ENCODE results near the gene CHD3. TPM values are rescaled to one million over a fixed set of nuclear protein-coding genes. Genes with fewer than 3 reads are reported as not detected.

Gene CHD3
- total and polyA plus RNA-seq, 2 of the 13 experiments (the other 11 are each of a cell fraction or from before 2014, with no cell fraction given) = 2.7 to 3.7 TPM

- TF ChIP-seq SKIL (CRISPR knock-in tag; IDR thresholded peaks at IDR 0.05; ENCODE audit: borderline replicate concordance) = no peak
- TF ChIP-seq MAZ (IDR thresholded peaks at IDR 0.05; ENCODE audit: borderline replicate concordance, low read depth, low read length) = no peak
- TF ChIP-seq MAZ (CRISPR knock-in tag; IDR thresholded peaks at IDR 0.05; ENCODE audit: low read depth) = peak; percentile 49
- 0 out of 2 replicates have a peak, but pooled peaks have one; percentile 39 for TF ChIP-seq ZNF503 (CRISPR knock-in tag; IDR thresholded peaks at IDR 0.05)
- TF ChIP-seq HNF4G (IDR thresholded peaks at IDR 0.05; ENCODE audit: borderline replicate concordance, low read depth, low read length) = no peak
- TF ChIP-seq HNF4G (CRISPR knock-in tag; IDR thresholded peaks at IDR 0.05; ENCODE audit: borderline replicate concordance, low read depth) = no peak
- no peak for TF ChIP-seq ZBTB34 (CRISPR knock-in tag; IDR thresholded peaks at IDR 0.05)
- TF ChIP-seq NR2C2 (CRISPR knock-in tag; IDR thresholded peaks at IDR 0.05; ENCODE audit: borderline replicate concordance) = peak; percentile 43; the same call in 1 of the 2 replicates
- TF ChIP-seq FOXA1 (IDR thresholded peaks at IDR 0.05) = no peak
- peak; percentile 89 for TF ChIP-seq FOXA1 (CRISPR knock-in tag; IDR thresholded peaks at IDR 0.05)
- TF ChIP-seq MYC (CRISPR knock-in tag; IDR thresholded peaks at IDR 0.05; ENCODE audit: borderline replicate concordance) = peak; percentile 79
- no peak for TF ChIP-seq ATF6 (CRISPR knock-in tag; conservative IDR thresholded peaks at IDR 0.05)
- TF ChIP-seq SALL1 (CRISPR knock-in tag; IDR thresholded peaks at IDR 0.05) = peak; percentile 52
- no peak for TF ChIP-seq SP140L (CRISPR knock-in tag; IDR thresholded peaks at IDR 0.05; ENCODE audit: borderline replicate concordance)
- TF ChIP-seq ZSCAN9 (CRISPR knock-in tag; IDR thresholded peaks at IDR 0.05; ENCODE audit: borderline replicate concordance) = 0 out of 2 replicates have a peak, but pooled peaks have one; percentile 55
- TF ChIP-seq RBM22 (optimal IDR thresholded peaks at IDR 0.05; ENCODE audit: low read length) = peak; percentile 11
- TF ChIP-seq GLMP (CRISPR knock-in tag; IDR thresholded peaks at IDR 0.05; ENCODE audit: borderline replicate concordance) = no peak
- TF ChIP-seq ZNF382 (CRISPR knock-in tag; IDR thresholded peaks at IDR 0.05; ENCODE audit: borderline replicate concordance) = no peak
- no peak; the same call in 1 of the 2 replicates for TF ChIP-seq ELF4 (CRISPR knock-in tag; IDR thresholded peaks at IDR 0.05; ENCODE audit: borderline replicate concordance)
Observed at GRCh38 chr17:7856811-7857712, 31.5 kb upstream of the CHD3 start, which contains the start of gene NAA38 (continued).
